Non-pigmented ciliary epithelial cell (primary cell): ENCODE results near the gene WDR26.
"Not testable (repeated sequence)": the region's sequence is repeated elsewhere in the genome, so short reads cannot be mapped to it uniquely, and the experiment has no call there.

Experiments used
- DNase-seq: peaks from one replicate; pipeline ENCODE4 v3.0.0-alpha.2; 2010; ENCODE audit warnings: low read depth

The WDR26 gene

GRCh38 chr1:224348137-224348536 is 86.5 kb downstream of the WDR26 start:
- DNase-seq: no peak

- no peak for DNase-seq
These were observed 90.9 kb downstream of the WDR26 start for GRCh38 chr1:224343679-224344078.

- DNase-seq: not testable (repeated sequence)
These were observed 93.9 kb downstream of the WDR26 start for GRCh38 chr1:224340453-224341384.

GRCh38 chr1:224339442-224340033 is 95.1 kb downstream of the WDR26 start:
- no peak for DNase-seq

- no peak for DNase-seq
These were observed 96.3 kb downstream of the WDR26 start for GRCh38 chr1:224338150-224338838.
